Neuronal stem cell (in vitro differentiated cells): ENCODE results near the gene ZFPL1.
A peak's percentile ranks its signal among the peaks of the same experiment; 100 is the strongest.

Experiments used
- DNase-seq: peaks from one replicate; pipeline ENCODE4 v3.0.0-alpha.2; 2013; ENCODE audit warnings: low spot score
- H2AFZ ChIP-seq: one replicate; pipeline ENCODE4 v1.6.1; 2013; ENCODE audit warnings: mild to moderate bottlenecking, low read length, inconsistent platforms
- H2AK5ac ChIP-seq: 2 replicates; pipeline ENCODE4 v1.6.1; 2013; ENCODE audit warnings: low read depth, mild to moderate bottlenecking, inconsistent platforms, low read length, moderate library complexity, mixed read lengths
- H2BK120ac ChIP-seq: 2 replicates; pipeline ENCODE4 v1.6.1; 2013; ENCODE audit warnings: low read depth, mild to moderate bottlenecking, inconsistent platforms, low read length, moderate library complexity, mixed read lengths
- H2BK12ac ChIP-seq: one replicate; pipeline ENCODE4 v1.6.1; 2013; ENCODE audit warnings: low read length, inconsistent platforms
- H2BK15ac ChIP-seq: 2 replicates; pipeline ENCODE4 v1.6.1; 2013; ENCODE audit warnings: mild to moderate bottlenecking, low read length, inconsistent platforms, mixed read lengths
- H2BK5ac ChIP-seq: one replicate; pipeline ENCODE4 v1.6.1; 2013; ENCODE audit warnings: inconsistent platforms, mild to moderate bottlenecking, low read length, moderate library complexity
- H3K14ac ChIP-seq: one replicate; pipeline ENCODE4 v1.6.1; 2013; ENCODE audit warnings: low read length, inconsistent platforms
- H3K18ac ChIP-seq: 2 replicates; pipeline ENCODE4 v1.6.1; 2013; ENCODE audit warnings: low read length, inconsistent platforms
- H3K23ac ChIP-seq: 2 replicates; pipeline ENCODE4 v1.6.1; 2013; ENCODE audit warnings: low read depth, mild to moderate bottlenecking, mixed read lengths, low read length, inconsistent platforms; ENCODE audit not compliant: poor library complexity
- H3K27ac ChIP-seq: replicated peaks from 3 replicates; pipeline ENCODE4 v1.5.1; 2013; ENCODE audit warnings: low read length, inconsistent platforms
- H3K27me3 ChIP-seq, 3 experiments: 2 replicates each; pipeline ENCODE4 v1.6.1; 2013; ENCODE audit warnings: low read length in 3 of 3, mild to moderate bottlenecking in 2 of 3, inconsistent platforms in 1 of 3, low read depth in 1 of 3, mixed read lengths in 1 of 3, moderate library complexity in 1 of 3; ENCODE audit not compliant: control insufficient read depth in 3 of 3, insufficient read depth in 3 of 3
- H3K36me3 ChIP-seq, 2 donors: replicated peaks in 1 of 2; 2 replicates each; pipeline ENCODE4 v1.6.1; 2013; ENCODE audit warnings: low read length in 2 of 2; ENCODE audit not compliant: control insufficient read depth in 2 of 2, insufficient read depth in 2 of 2
- H3K4ac ChIP-seq: 2 replicates; pipeline ENCODE4 v1.6.1; 2013; ENCODE audit warnings: inconsistent platforms, mild to moderate bottlenecking, low read length, moderate library complexity
- H3K4me1 ChIP-seq, 2 donors: 1 replicate in 1 of 2; 2 replicates in 1 of 2; pipeline ENCODE4 v1.6.1; 2013; ENCODE audit warnings: low read length in 2 of 2, low read depth in 1 of 2; ENCODE audit not compliant: control insufficient read depth in 2 of 2, insufficient read depth in 1 of 2
- H3K4me2 ChIP-seq: one replicate; pipeline ENCODE4 v1.6.1; 2013; ENCODE audit warnings: mild to moderate bottlenecking, low read length, inconsistent platforms; ENCODE audit not compliant: insufficient read depth, poor library complexity, severe bottlenecking
- H3K4me3 ChIP-seq, 2 donors: 2 replicates each; pipeline ENCODE4 v1.5.1; 2013; ENCODE audit warnings: low read length in 2 of 2, mild to moderate bottlenecking in 2 of 2, inconsistent platforms in 1 of 2, moderate library complexity in 1 of 2
- H3K79me1 ChIP-seq: one replicate; pipeline ENCODE4 v1.6.1; 2013; ENCODE audit warnings: low read depth, mild to moderate bottlenecking, inconsistent platforms, low read length, moderate library complexity
- H3K9ac ChIP-seq: one replicate; pipeline ENCODE4 v1.6.1; 2013; ENCODE audit warnings: mild to moderate bottlenecking, low read depth, low read length, inconsistent platforms; ENCODE audit not compliant: poor library complexity
- H3K9me3 ChIP-seq, 2 donors: replicated peaks in 1 of 2; 2 replicates each; pipeline versions ENCODE3 to v1.6.1; 2013; ENCODE audit warnings: low read length in 2 of 2, mild to moderate bottlenecking in 2 of 2, inconsistent platforms in 1 of 2, low read depth in 1 of 2, mixed read lengths in 1 of 2, moderate library complexity in 1 of 2; ENCODE audit not compliant: control insufficient read depth in 2 of 2, insufficient read depth in 1 of 2
- H4K8ac ChIP-seq: one replicate; pipeline ENCODE4 v1.6.1; 2013; ENCODE audit warnings: low read depth, mild to moderate bottlenecking, inconsistent platforms, low read length, moderate library complexity
- H4K91ac ChIP-seq: one replicate; pipeline ENCODE4 v1.6.1; 2013; ENCODE audit warnings: low read length, low read depth, mild to moderate bottlenecking, inconsistent platforms; ENCODE audit not compliant: poor library complexity
- WGBS, 2 donors: extraction: QIAGEN DNeasy Blood & Tissue Kit; methylation state at CpG; one replicate each; pipeline ENCODE4 v1.1.7; 2013; ENCODE audit warnings: missing lambda C conversion rate in 2 of 2, mixed read lengths in 1 of 2; ENCODE audit not compliant: insufficient read length in 2 of 2, insufficient replicate concordance in 1 of 2; ENCODE audit errors: extremely low coverage in 2 of 2; 5-methylcytosine and 5-hydroxymethylcytosine counted together

ZFPL1 gene

GRCh38 chr11:65090628-65091027 is 6.6 kb downstream of the ZFPL1 start:
- Histone ChIP-seq H3K27ac (no peak overlapping the region), H2BK120ac (no peak overlapping the region), H3K27me3 (no peaks in the 10 kb centered on the region), H3K9me3 (no peaks in the 10 kb centered on the region), H3K4ac (no peak overlapping the region), H3K14ac (no peak overlapping the region), H2AFZ (no peak overlapping the region), H3K18ac (no peak overlapping the region), H3K4me1 (peaks cover 0 to 1% of the 10 kb centered on the region in 2 donors), H4K91ac (no peak overlapping the region), H2BK15ac (no peak overlapping the region), H3K9ac (no peak overlapping the region), H3K23ac (no peak overlapping the region), H3K36me3 (peaks cover 19 to 44% of the 10 kb centered on the region in 2 donors), H4K8ac (no peak overlapping the region), H2AK5ac (no peak overlapping the region), H2BK12ac (no peak overlapping the region), H2BK5ac (no peak overlapping the region), H3K79me1 (no peaks in the 10 kb centered on the region), H3K4me3 (no peak overlapping the region), H3K4me2 (no peak overlapping the region)
- no peak for DNase-seq
- no CpG with 5 or more reads among the region's 4 CpGs for WGBS, 2 donors

- Histone ChIP-seq H3K27me3 (no peaks in the 10 kb centered on the region), H3K4me3 (peak overlapping the region in 1 of 2 donors; percentile 91), H3K23ac (no peak overlapping the region), H2AK5ac (peak overlapping the region; percentile 86), H3K9ac (no peak overlapping the region), H2AFZ (peak overlapping the region; percentile 97), H3K79me1 (peaks cover 3% of the 10 kb centered on the region), H3K14ac (peak overlapping the region; percentile 96), H2BK12ac (no peak overlapping the region), H4K8ac (peak overlapping the region; percentile 33), H2BK5ac (peak overlapping the region; percentile 15), H2BK120ac (peak overlapping the region; percentile 10), H3K36me3 (peaks cover 2 to 11% of the 10 kb centered on the region in 2 donors), H3K4ac (no peak overlapping the region), H3K9me3 (no peaks in the 10 kb centered on the region), H4K91ac (no peak overlapping the region), H3K4me1 (peaks cover 4 to 7% of the 10 kb centered on the region in 2 donors), H3K27ac (no peak overlapping the region), H3K18ac (no peak overlapping the region), H2BK15ac (no peak overlapping the region), H3K4me2 (no peak overlapping the region)
- no peak for DNase-seq
- WGBS, 2 donors, result no CpG with 5 or more reads among the region's 22 CpGs
Observed at GRCh38 chr11:65095427-65095826, 11.4 kb downstream of the ZFPL1 start.

- Histone ChIP-seq H3K27ac (peak within 1 kb of the TSS; percentile 63), H4K91ac (no peak within 1 kb of the TSS)
- no CpG with 5 or more reads among the region's 52 CpGs for WGBS, 2 donors
Observed at GRCh38 chr11:65095974-65096806, 12.2 kb downstream of the ZFPL1 start, which contains the start of gene VPS51. TSS of gene VPS51 (plus strand) at chr11:65096214. CDS start at chr11:65096251, 37 bp downstream.

GRCh38 chr11:65096926-65097325 is 12.9 kb downstream of the ZFPL1 start:
- peaks cover 2 to 9% of the 10 kb centered on the region in 2 donors for H3K36me3 ChIP-seq
- no peak overlapping the region for H2BK15ac ChIP-seq
- H3K27ac ChIP-seq, result no peak overlapping the region
- H3K4me2 ChIP-seq, result peak overlapping the region; percentile 64
- no peak overlapping the region for H2BK12ac ChIP-seq
- no peak overlapping the region for H3K23ac ChIP-seq
- peak overlapping the region; percentile 78 for H3K9ac ChIP-seq
- H3K79me1 ChIP-seq, result peaks cover 3% of the 10 kb centered on the region
- H3K4me3 ChIP-seq, result peak overlapping the region; percentile 31 to 91
- H2BK120ac ChIP-seq, result no peak overlapping the region
- H3K27me3 ChIP-seq, result no peaks in the 10 kb centered on the region
- peak overlapping the region; percentile 97 for H2AFZ ChIP-seq
- no peak for DNase-seq
- no peak overlapping the region for H4K8ac ChIP-seq
- peaks cover 4 to 7% of the 10 kb centered on the region in 2 donors for H3K4me1 ChIP-seq
- no peak overlapping the region for H3K4ac ChIP-seq
- no peak overlapping the region for H3K18ac ChIP-seq
- H3K9me3 ChIP-seq, result no peaks in the 10 kb centered on the region
- peak overlapping the region; percentile 59 for H2BK5ac ChIP-seq
- no CpG with 5 or more reads among the region's 8 CpGs for WGBS, 2 donors
- no peak overlapping the region for H2AK5ac ChIP-seq
- H3K14ac ChIP-seq, result no peak overlapping the region
- no peak overlapping the region for H4K91ac ChIP-seq

More at GRCh38 chr11:65095974-65096806, 12.2 kb downstream of the ZFPL1 start, which contains the start of gene VPS51:
- H3K18ac ChIP-seq, result peak within 1 kb of the TSS; percentile 91
- H3K4me3 ChIP-seq, result peak within 1 kb of the TSS; percentile 83 to 91
- H2BK15ac ChIP-seq, result no peak within 1 kb of the TSS
- H2BK12ac ChIP-seq, result no peak within 1 kb of the TSS
- peak within 1 kb of the TSS; percentile 64 for H3K4me2 ChIP-seq
- H3K23ac ChIP-seq, result no peak within 1 kb of the TSS
- H3K4me1 ChIP-seq, result peaks cover 4 to 7% of the 10 kb centered on the region in 2 donors
- H3K4ac ChIP-seq, result no peak within 1 kb of the TSS
- peak within 1 kb of the TSS; percentile 59 for H2BK5ac ChIP-seq
- peaks cover 2 to 9% of the 10 kb centered on the region in 2 donors for H3K36me3 ChIP-seq
- peak within 1 kb of the TSS; percentile 78 for H3K9ac ChIP-seq
- H3K9me3 ChIP-seq, result no peaks in the 10 kb centered on the region
- H3K27me3 ChIP-seq, result no peaks in the 10 kb centered on the region
- peak within 1 kb of the TSS; percentile 86 for H2AK5ac ChIP-seq
- peak; percentile 93 for DNase-seq
- peak within 1 kb of the TSS; percentile 10 for H2BK120ac ChIP-seq
- peaks cover 3% of the 10 kb centered on the region for H3K79me1 ChIP-seq
- H3K14ac ChIP-seq, result peak within 1 kb of the TSS; percentile 96
- H2AFZ ChIP-seq, result peak within 1 kb of the TSS; percentile 97
- peak within 1 kb of the TSS; percentile 33 for H4K8ac ChIP-seq
